ENCODE results near the gene ANTXR2. TPM values are rescaled to one million over a fixed set of nuclear protein-coding genes. Genes with fewer than 3 reads are reported as not detected.

Gene ANTXR2
- polyA plus RNA-seq, 1 of the 3 experiments (the other 2 are of a cell fraction): 48.8 TPM

DNA sequence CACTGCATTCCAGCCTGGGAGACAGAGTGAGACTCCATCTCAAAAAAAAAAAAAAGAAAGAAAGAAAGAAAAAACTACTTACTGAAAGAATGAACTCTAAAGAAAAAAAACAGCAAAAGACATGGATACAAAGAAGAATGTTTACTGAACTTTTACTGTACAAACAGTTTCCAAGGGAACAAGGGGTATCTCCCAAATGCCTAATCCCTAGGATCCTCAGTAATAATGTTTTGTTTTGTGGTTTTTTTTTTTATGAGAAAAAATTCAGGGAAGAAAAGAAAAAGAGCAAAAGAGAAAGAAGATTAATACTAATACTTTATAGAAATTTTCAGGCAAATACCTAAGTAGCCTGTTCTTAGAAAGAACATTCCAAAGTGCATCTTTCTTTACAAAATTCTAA is 63.2 kb downstream of the ANTXR2 start:
- Histone ChIP-seq H3K9me2 (no peaks in the 10 kb centered on the region), H3K79me2 (ENCODE audit: insufficient read depth) (peaks cover 73% of the 10 kb centered on the region), H3K36me3 (replicated peaks in 1 of 2; ENCODE audit: control insufficient read depth in 1 of 2, insufficient read depth in 2 of 2, low read length in 1 of 2) (peaks cover 42 to 83% of the 10 kb centered on the region in 2 experiments), H3K4me2 (no peak overlapping the region), H3K4me1 (ENCODE audit: control insufficient read depth in 1 of 2, insufficient read depth in 2 of 2, low read depth in 1 of 2, low read length in 1 of 2) (peaks cover 2 to 23% of the 10 kb centered on the region in 2 experiments), H3K27ac (ENCODE audit: low read depth in 2 of 2, low read length in 1 of 2) (no peak overlapping the region), H3K9ac (no peak overlapping the region), H3F3A (replicated peaks; ENCODE audit: insufficient read depth) (peaks cover 81% of the 10 kb centered on the region), H4K20me1 (ENCODE audit: insufficient read depth) (peaks cover 7% of the 10 kb centered on the region; the same call in 1 of the 2 replicates), H2AFZ (ENCODE audit: low read depth) (no peak overlapping the region), H3K27me3 (ENCODE audit: insufficient read depth) (no peaks in the 10 kb centered on the region), H3K4me3 (ENCODE audit: low read depth in 2 of 2, low read length in 1 of 2) (no peak overlapping the region), H3K9me3 (no peaks in the 10 kb centered on the region)
- ChIA-PET POLR2A (no interaction called here), CTCF (no interaction called here)
- TF ChIP-seq GABPA (IDR thresholded peaks at IDR 0.05; ENCODE audit: low read depth): no peak
- TF ChIP-seq RCOR1 (IDR thresholded peaks at IDR 0.05; ENCODE audit: low read length): no peak
- no peak for TF ChIP-seq SMC3 (IDR thresholded peaks at IDR 0.05; ENCODE audit: low read depth, low read length)
- no peak for TF ChIP-seq MXI1 (IDR thresholded peaks at IDR 0.05; ENCODE audit: low read depth, low read length)
- TF ChIP-seq ELF1 (IDR thresholded peaks at IDR 0.05): no peak
- no peak for TF ChIP-seq TCF12 (IDR thresholded peaks at IDR 0.05)
- no peak for DNase-seq

DNA sequence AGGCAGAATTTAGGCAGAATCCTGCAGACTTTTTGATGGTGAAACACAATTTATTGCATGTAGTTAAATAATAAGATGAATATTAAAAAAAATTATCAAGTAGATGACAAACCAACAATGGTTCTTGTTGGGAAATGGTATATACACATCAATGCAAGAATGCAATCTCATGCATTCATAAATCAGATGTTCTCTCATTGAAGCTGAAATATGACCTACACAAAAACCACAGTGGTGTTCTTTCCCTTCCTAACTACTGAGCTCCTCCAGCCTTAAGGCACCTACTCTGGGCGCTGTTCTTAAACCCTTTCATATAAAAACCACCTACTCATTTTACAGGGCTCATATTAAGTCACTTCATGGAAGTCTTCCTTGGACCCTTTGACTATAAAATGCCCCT is 64.1 kb downstream of the ANTXR2 start:
- peaks cover 2 to 23% of the 10 kb centered on the region in 2 experiments for H3K4me1 ChIP-seq (ENCODE audit: control insufficient read depth in 1 of 2, insufficient read depth in 2 of 2, low read depth in 1 of 2, low read length in 1 of 2)
- peaks cover 75% of the 10 kb centered on the region for H3K79me2 ChIP-seq (ENCODE audit: insufficient read depth)
- TF ChIP-seq SMC3 (IDR thresholded peaks at IDR 0.05; ENCODE audit: low read depth, low read length) (no peak), ELF1 (IDR thresholded peaks at IDR 0.05) (no peak), POLR2AphosphoS5 (IDR thresholded peaks at IDR 0.05; ENCODE audit: low read depth, low read length) (no peak), FOXM1 (IDR thresholded peaks at IDR 0.05; ENCODE audit: low read depth) (no peak), RAD21 (IDR thresholded peaks at IDR 0.05; ENCODE audit: low read length) (no peak), NFIC (IDR thresholded peaks at IDR 0.05; ENCODE audit: borderline replicate concordance) (no peak), NRF1 (IDR thresholded peaks at IDR 0.05; ENCODE audit: low read depth, low read length) (no peak), GATA2 (CRISPR knock-in tag; IDR thresholded peaks at IDR 0.05) (no peak), RCOR1 (IDR thresholded peaks at IDR 0.05; ENCODE audit: low read length) (no peak), TCF12 (IDR thresholded peaks at IDR 0.05) (no peak), YY1 (IDR thresholded peaks at IDR 0.05; ENCODE audit: low read depth) (no peak), EZH2phosphoT487 (IDR thresholded peaks at IDR 0.05; ENCODE audit: borderline replicate concordance, low read depth) (no peak), MEF2A (IDR thresholded peaks at IDR 0.05; ENCODE audit: borderline replicate concordance, low read depth) (no peak)
- TF ChIP-seq, protein P1, sequence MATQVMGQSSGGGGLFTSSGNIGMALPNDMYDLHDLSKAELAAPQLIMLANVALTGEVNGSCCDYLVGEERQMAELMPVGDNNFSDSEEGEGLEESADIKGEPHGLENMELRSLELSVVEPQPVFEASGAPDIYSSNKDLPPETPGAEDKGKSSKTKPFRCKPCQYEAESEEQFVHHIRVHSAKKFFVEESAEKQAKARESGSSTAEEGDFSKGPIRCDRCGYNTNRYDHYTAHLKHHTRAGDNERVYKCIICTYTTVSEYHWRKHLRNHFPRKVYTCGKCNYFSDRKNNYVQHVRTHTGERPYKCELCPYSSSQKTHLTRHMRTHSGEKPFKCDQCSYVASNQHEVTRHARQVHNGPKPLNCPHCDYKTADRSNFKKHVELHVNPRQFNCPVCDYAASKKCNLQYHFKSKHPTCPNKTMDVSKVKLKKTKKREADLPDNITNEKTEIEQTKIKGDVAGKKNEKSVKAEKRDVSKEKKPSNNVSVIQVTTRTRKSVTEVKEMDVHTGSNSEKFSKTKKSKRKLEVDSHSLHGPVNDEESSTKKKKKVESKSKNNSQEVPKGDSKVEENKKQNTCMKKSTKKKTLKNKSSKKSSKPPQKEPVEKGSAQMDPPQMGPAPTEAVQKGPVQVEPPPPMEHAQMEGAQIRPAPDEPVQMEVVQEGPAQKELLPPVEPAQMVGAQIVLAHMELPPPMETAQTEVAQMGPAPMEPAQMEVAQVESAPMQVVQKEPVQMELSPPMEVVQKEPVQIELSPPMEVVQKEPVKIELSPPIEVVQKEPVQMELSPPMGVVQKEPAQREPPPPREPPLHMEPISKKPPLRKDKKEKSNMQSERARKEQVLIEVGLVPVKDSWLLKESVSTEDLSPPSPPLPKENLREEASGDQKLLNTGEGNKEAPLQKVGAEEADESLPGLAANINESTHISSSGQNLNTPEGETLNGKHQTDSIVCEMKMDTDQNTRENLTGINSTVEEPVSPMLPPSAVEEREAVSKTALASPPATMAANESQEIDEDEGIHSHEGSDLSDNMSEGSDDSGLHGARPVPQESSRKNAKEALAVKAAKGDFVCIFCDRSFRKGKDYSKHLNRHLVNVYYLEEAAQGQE (IDR thresholded peaks at IDR 0.05; ENCODE audit: low read depth, low read length): no peak
- TF ChIP-seq, protein P2, sequence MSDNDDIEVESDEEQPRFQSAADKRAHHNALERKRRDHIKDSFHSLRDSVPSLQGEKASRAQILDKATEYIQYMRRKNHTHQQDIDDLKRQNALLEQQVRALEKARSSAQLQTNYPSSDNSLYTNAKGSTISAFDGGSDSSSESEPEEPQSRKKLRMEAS (IDR thresholded peaks at IDR 0.05; ENCODE audit: low read depth): no peak
- TF ChIP-seq, protein P3, sequence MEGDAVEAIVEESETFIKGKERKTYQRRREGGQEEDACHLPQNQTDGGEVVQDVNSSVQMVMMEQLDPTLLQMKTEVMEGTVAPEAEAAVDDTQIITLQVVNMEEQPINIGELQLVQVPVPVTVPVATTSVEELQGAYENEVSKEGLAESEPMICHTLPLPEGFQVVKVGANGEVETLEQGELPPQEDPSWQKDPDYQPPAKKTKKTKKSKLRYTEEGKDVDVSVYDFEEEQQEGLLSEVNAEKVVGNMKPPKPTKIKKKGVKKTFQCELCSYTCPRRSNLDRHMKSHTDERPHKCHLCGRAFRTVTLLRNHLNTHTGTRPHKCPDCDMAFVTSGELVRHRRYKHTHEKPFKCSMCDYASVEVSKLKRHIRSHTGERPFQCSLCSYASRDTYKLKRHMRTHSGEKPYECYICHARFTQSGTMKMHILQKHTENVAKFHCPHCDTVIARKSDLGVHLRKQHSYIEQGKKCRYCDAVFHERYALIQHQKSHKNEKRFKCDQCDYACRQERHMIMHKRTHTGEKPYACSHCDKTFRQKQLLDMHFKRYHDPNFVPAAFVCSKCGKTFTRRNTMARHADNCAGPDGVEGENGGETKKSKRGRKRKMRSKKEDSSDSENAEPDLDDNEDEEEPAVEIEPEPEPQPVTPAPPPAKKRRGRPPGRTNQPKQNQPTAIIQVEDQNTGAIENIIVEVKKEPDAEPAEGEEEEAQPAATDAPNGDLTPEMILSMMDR (IDR thresholded peaks at IDR 0.05): no peak
- TF ChIP-seq, protein P4, sequence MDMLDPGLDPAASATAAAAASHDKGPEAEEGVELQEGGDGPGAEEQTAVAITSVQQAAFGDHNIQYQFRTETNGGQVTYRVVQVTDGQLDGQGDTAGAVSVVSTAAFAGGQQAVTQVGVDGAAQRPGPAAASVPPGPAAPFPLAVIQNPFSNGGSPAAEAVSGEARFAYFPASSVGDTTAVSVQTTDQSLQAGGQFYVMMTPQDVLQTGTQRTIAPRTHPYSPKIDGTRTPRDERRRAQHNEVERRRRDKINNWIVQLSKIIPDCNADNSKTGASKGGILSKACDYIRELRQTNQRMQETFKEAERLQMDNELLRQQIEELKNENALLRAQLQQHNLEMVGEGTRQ (IDR thresholded peaks at IDR 0.05; ENCODE audit: borderline replicate concordance, low read depth, low read length): no peak
- TF ChIP-seq, protein P5, sequence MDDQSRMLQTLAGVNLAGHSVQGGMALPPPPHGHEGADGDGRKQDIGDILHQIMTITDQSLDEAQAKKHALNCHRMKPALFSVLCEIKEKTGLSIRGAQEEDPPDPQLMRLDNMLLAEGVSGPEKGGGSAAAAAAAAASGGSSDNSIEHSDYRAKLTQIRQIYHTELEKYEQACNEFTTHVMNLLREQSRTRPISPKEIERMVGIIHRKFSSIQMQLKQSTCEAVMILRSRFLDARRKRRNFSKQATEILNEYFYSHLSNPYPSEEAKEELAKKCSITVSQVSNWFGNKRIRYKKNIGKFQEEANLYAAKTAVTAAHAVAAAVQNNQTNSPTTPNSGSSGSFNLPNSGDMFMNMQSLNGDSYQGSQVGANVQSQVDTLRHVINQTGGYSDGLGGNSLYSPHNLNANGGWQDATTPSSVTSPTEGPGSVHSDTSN (IDR thresholded peaks at IDR 0.05): no peak
- H3K36me3 ChIP-seq (replicated peaks in 1 of 2; ENCODE audit: control insufficient read depth in 1 of 2, insufficient read depth in 2 of 2, low read length in 1 of 2): peaks cover 44 to 84% of the 10 kb centered on the region in 2 experiments
- peaks cover 6% of the 10 kb centered on the region for H3K9me3 ChIP-seq
- H2AFZ ChIP-seq (ENCODE audit: low read depth): no peak overlapping the region
- no peak overlapping the region for H3K4me2 ChIP-seq
- 88% methylated on average over 1 of the region's 1 CpG for WGBS (ENCODE audit: low lambda C conversion rate)
- H3K9ac ChIP-seq: no peak overlapping the region
- no peak overlapping the region for H3K4me3 ChIP-seq (ENCODE audit: low read depth in 2 of 2, low read length in 1 of 2)
- DNase-seq: no peak
- H3F3A ChIP-seq (replicated peaks; ENCODE audit: insufficient read depth): peaks cover 85% of the 10 kb centered on the region
- peaks cover 7% of the 10 kb centered on the region; the same call in 1 of the 2 replicates for H4K20me1 ChIP-seq (ENCODE audit: insufficient read depth)
- CTCF ChIA-PET: no interaction called here
- no peaks in the 10 kb centered on the region for H3K27me3 ChIP-seq (ENCODE audit: insufficient read depth)
- POLR2A ChIA-PET: no interaction called here
- H3K9me2 ChIP-seq: no peaks in the 10 kb centered on the region
- H3K27ac ChIP-seq (ENCODE audit: low read depth in 2 of 2, low read length in 1 of 2): no peak overlapping the region
